Measurements from ENCODE around the gene RGS19.

The RGS19 gene

DNA sequence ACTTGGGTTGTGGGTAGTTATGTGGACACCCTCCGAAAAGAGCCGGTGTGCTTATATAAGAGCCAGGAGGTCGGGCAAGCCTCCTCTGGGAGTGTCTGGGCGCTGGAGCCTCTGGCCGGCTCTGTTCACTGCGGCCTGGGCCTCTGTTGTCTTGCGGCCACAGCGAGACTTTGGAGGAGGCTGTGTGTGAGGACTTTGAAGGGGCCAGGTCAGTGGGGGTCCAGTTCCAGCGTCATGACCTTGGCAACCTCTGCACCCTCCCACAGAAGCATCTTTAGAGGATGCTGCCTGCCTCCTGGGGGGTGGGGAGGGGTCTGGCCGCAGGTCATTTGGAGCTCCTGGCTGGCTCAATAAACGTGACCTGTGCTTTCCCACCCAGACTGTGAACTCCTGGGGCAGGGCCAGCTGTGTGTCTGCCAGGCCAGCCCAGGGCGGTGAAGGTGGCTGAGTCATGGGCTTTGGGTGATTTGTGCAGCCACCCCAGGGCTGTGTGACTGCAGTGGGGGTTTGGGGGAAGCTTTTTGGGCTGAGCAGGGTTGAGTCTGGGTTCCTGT lies 15.1 kb downstream of the RGS19 start:
- FAIRE-seq: no peak
- no peak for DNase-seq (ENCODE audit: low spot score)

- no peak for FAIRE-seq
- no peak for DNase-seq (ENCODE audit: low spot score)
Measured at GRCh38 chr20:64063389-64064144, 15.8 kb downstream of the RGS19 start.

- no peak for FAIRE-seq
- peak; percentile 96 for DNase-seq (ENCODE audit: low spot score)
Measured at GRCh38 chr20:64062596-64063388, 16.5 kb downstream of the RGS19 start, which contains the start of gene TCEA2. Gene TCEA2 (plus strand): TSS chr20:64063198. CDS start chr20:64063313, 115 bp downstream.

GRCh38 chr20:64062276-64062595 lies 17.1 kb downstream of the RGS19 start:
- FAIRE-seq (no peak), DNase-seq (ENCODE audit: low spot score) (no peak)

DNA sequence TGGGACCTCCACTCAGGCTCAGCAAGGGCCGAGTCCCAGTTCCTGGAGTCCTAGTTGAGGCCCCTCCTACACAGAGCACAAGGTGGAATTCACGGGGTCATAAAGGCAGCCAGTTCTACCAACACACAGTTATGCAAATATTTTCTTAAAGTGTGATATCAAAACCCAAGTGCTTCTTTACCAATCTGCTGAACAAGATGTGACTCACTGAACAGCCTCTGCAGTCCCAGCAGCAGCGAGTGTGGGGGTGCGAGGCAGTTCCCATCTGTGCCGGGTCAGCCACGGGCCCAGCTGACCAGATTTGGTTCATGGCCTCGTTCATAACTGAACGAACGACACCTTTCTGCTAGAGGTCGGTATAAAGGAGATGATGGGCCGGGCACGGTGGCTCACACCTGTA lies 20.8 kb downstream of the RGS19 start:
- FAIRE-seq (no peak), DNase-seq (ENCODE audit: low spot score) (no peak)

GRCh38 chr20:64057628-64058498 lies 21.5 kb downstream of the RGS19 start:
- FAIRE-seq: no peak
- peak; percentile 79 for DNase-seq (ENCODE audit: low spot score)

GRCh38 chr20:64056889-64057627 lies 22.3 kb downstream of the RGS19 start:
- FAIRE-seq: no peak
- DNase-seq (ENCODE audit: low spot score): no peak

GRCh38 chr20:64056639-64056888 lies 22.8 kb downstream of the RGS19 start:
- DNase-seq (ENCODE audit: low spot score) (no peak), FAIRE-seq (no peak)

GRCh38 chr20:64055893-64056638 lies 23.3 kb downstream of the RGS19 start:
- FAIRE-seq: no peak
- DNase-seq (ENCODE audit: low spot score): peak; percentile 81

- no peak for DNase-seq (ENCODE audit: low spot score)
- FAIRE-seq: no peak
Measured at GRCh38 chr20:64055396-64055892, 23.9 kb downstream of the RGS19 start.

DNA sequence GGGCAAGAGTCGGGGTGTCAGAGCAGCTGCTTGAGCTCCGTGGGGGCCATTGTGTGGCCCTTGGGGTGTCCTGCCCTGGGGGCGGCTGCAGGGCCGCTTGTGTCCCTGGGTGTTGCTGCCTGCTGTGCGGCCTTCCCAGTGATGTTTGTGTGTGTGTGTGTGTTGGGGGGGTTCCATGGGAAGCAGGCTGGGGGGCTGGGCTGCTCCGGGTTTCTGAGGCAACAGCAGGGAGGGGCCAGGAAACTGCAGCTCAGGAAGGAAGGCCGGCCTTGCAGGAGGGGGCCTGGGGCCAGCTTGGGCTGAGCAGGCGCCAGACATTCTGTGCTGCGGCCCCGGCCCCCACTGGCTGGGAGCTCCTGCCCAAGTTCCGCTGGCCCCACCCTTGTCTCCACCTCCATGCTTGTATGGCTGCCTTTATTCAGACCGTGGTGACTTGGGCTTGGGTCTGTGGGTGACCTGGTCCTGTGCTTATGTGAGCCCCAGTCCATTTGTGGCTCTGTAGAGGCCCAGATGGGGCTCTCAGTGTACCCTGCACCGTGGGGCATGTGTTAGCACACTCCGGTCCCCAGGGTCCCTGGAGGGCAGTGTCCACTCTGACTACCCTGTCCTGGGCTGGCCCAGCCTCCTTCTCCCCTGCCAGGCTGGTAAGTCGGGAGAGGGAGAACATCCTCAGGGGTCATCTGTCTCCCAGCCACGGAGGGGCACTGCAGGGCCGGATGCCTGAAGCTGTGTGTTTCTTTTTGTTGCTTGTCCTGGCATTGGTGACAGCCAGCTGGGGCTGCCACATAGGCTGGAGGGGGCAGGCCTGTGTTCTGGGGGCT lies 25.3 kb downstream of the RGS19 start:
- FAIRE-seq: no peak

GRCh38 chr20:64052987-64053840 lies 26.1 kb downstream of the RGS19 start:
- FAIRE-seq (no peak), DNase-seq (ENCODE audit: low spot score) (no peak)

More for the DNA sequence above, 25.3 kb downstream of the RGS19 start:
- DNase-seq (ENCODE audit: low spot score): peak; percentile 68

GRCh38 chr20:64052326-64052722 lies 27.0 kb downstream of the RGS19 start:
- no peak for FAIRE-seq
- no peak for DNase-seq (ENCODE audit: low spot score)

DNA sequence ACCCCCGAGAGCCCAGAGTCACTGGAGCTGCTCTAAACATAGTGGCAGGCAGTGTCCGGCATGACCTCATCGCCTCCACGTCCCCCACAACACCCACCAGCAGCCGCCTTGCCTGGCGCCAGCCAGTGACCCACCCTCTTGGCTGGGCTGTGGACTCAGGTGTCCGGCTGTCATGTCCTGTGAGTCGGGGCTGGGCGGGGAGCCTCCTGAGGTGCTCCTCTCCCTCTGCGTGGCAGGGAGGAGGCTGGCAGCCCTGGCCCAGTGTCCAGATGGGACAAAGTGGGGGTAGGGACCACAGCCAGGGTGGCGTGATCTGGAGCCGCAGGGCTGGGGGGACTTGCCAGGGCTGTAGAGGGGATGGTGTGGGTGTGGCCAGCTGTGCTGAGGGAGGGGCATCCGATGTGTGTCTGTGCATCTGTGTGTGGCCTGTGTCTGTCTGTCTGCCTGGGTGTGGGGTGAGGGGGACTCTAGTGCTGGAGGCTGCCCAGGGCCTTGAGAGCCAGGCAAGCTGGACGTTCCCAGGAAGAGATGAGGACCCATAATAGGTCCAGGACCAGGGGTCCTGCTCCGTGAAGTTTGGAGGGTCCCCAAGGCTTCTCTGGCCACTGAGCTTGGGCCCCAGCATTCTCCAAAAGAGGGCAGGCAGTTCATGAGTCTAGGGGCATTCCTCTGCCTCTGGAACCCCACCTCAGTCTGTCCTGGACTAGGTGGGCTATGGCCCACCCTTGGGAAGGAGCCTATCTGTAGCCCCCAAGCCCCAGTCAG lies 27.6 kb downstream of the RGS19 start:
- FAIRE-seq (no peak), DNase-seq (ENCODE audit: low spot score) (no peak)

DNA sequence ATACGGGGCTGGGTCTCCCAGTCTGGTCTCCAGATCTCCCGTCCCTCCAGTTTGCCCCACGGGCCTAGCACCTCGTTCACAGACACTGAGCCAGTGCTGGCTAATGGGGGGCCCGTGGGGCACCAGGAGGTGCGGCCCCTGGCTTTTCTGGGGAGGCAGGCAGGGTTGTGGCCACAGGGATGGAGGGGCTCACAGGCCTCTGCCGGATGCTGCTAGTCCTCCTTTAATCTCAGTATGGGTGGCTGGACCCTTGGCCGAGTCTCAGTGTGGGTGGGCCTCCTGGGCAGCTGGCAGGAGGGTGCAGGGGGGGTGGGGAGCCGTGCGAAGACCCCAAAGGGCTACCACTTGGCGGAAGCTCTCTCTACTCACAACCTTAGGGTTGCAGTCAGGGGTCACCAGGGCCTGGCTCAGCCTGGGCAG lies 28.3 kb downstream of the RGS19 start:
- DNase-seq (ENCODE audit: low spot score) (no peak), FAIRE-seq (no peak)

GRCh38 chr20:64050261-64051032 lies 28.9 kb downstream of the RGS19 start:
- DNase-seq (ENCODE audit: low spot score): no peak

DNA sequence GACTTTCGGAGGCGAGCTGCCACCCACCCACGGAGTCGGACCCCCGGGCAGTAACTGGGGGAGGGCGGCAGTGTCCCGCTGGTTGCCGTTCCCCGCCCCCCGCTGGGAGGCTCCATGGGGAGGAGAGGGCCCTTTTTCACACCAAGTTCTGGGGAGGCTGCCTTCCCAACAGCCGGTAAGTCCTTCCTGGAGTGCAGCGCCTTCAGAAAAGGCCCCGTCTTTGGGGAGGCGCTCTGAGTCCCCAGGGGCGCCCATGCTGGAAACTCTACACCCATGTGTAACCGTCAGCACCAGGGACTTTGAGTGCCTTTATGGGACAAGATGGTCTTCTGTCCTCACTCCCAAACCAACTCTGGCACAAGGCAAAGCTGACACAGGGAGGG lies 29.4 kb downstream of the RGS19 start:
- FAIRE-seq (no peak), DNase-seq (ENCODE audit: low spot score) (no peak)

More at GRCh38 chr20:64050261-64051032, 28.9 kb downstream of the RGS19 start:
- no peak for FAIRE-seq
